ENCODE measurements around the gene SMG5.
"Not testable (repeated sequence)": the region's sequence is repeated elsewhere in the genome, so short reads cannot be mapped to it uniquely, and the experiment has no call there.

The SMG5 gene

DNA sequence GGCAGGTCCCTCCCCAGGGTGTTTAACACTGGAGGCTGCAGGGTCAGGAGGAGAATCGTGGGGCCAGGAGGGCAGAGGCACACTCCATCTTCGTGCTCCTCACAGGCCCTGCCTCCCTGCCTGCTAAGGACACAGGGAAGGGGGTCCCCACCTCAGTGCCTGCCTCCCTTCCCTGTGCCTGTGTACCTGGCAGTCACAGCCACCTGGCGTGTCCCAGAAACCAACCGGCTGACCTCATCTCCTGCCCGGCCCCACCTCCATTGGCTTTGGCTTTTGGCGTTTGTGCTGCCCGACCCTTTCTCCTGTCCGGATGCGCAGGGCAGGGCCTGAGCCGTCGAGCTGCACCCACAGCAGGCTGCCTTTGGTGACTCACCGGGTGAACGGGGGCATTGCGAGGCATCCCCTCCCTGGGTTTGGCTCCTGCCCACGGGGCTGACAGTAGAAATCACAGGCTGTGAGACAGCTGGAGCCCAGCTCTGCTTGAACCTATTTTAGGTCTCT lies 41.3 kb downstream of the SMG5 start:
- DNase-seq = no peak

DNA sequence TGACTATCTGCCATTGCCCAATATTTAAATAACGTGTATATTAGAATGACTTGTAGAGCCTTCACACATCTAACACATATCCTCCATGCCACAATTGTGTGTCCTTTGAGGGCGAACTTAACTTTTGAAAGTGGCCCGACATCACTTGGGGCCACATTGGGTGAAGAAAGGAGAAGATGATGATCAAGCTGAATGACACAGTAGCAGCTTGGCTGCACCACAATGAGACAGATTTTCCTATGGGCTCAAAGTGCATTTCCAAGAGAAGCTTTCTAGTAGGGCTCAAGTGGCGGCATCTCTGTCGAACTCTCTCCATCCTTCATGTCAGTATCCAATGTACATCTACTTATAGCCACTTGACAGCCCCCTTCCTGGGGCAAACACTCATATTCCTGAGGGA lies 44.4 kb downstream of the SMG5 start:
- DNase-seq = no peak

DNA sequence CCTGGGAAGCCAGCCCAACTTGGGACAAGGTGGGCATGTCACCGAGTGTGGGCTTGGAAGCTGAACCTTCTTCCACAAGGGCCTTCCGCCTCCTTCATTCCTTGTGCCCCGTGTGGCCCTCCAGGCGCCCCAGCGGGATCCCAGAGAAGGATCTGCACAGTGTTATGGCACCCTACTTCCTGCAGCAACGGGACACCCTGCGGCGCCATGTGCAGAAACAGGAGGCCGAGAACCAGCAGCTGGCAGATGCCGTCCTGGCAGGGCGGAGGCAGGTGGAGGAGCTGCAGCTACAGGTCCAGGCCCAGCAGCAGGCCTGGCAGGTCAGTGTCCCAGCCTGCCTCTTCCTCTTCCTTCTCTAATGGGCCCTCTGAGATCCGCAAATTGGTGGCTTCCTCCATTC lies 46.5 kb downstream of the SMG5 start:
- DNase-seq = no peak

DNA sequence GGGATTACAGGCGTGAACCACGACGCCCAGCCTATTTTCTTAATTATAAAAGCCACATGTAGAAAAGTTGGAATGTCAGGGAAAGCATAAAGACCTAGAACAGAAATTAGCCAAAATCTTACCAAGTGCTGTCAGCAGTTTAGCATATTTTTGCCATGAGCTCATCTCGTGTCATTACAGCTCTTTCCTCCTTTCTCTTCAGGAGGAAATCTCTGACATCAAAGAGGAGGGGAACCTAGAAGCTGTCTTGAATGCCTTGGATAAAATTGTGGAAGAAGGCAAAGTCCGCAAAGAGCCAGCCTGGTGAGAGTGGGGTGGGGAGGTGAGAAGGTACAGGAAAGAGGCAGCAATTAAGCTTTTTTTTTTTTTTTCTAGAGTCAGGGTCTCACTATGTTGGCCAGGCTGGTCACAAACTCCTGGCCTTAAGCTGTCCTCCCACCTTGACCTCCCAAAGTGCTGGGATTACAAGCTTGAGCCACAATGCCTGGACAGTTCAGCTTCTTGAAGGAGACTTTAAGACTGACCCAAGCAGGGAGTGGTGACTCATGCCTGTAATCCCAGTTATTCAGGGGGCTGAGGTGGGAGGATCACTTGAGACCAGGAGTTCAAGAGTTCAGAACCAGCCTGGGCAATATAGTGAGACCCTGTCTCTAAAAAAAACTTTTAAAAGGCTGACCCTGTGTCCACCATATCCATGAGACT lies 49.0 kb downstream of the SMG5 start:
- DNase-seq = no peak

DNA sequence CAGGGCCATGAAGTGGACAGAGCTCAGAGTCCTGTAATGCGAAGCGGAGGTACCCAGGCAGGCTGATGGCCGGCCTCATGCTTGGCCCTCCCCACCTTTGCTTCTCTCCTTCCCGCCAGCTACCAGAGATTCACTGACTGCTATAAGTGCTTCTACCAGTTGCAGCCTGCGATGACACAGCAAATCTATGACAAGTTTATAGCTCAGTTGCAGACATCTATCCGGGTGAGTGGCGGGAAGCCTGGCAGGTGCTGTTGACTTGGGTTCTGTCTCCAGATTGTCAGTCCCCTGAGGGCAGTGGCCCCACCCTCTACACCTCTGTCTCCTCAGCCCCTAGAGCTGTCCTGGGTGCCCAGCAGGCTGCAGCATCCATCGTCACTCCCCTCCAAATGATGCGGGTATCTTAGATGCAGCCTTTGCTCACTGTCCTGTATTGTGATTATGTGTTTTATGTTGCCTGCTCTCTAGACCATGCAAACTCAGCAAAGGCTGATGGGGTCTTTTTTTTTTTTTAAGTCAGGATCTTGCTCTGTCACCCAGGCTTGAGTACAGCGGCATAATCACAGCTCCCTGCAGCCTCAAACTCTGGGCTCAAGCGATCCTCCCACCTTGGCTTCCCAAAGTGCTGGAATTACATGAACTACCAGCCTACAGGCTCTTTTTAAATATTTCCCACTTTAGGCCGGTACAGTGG lies 50.3 kb downstream of the SMG5 start:
- DNase-seq = no peak

DNA sequence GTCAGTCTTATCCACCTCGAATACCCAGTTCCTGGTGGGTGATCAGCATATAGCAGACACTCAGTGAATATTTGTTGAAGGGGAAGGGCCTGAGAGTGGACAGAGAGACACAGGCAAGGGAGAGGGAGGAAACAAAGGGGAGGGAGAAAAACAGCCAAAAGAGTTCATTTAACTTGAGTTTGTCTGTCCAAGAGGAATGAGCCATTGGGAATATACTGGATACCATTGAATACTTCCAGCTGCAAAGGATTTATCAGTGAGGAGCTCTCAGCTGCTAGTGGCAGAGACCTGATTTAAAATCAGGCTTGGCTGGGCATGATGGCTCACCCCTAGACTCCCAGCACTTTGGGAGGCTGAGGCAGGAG lies 52.2 kb downstream of the SMG5 start:
- no peak for DNase-seq

DNA sequence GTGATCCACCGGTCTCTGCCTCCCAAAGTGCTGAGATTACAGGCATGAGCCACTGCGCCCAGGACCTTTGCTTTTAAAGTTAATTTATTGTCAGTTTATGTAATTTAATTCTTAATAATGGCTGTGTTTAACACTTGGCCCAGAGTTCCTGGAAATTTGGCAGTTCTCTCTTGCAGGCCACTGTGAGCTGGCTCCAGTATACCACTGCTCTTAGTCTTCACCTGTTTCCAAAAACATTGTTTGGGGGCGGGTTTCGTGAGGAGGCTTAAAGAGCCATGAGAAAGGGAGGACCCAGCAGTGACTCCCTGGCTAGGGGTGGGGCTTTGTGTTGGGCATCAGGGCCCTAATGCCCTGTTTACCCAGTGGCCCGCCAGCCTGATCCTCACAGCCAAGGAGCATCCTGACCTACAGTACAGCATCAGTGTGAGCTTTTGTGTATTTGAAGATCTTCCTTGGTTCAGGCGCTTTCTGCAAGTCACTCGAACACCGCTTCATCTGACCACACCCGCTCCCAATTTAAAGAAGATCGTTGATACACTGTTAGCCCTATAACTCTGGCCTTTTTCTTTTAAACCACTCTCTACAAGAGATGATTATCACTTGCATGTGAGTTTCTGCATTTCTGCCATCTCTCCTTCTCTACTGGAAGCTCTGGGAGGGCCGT lies 52.7 kb downstream of the SMG5 start:
- DNase-seq = no peak

DNA sequence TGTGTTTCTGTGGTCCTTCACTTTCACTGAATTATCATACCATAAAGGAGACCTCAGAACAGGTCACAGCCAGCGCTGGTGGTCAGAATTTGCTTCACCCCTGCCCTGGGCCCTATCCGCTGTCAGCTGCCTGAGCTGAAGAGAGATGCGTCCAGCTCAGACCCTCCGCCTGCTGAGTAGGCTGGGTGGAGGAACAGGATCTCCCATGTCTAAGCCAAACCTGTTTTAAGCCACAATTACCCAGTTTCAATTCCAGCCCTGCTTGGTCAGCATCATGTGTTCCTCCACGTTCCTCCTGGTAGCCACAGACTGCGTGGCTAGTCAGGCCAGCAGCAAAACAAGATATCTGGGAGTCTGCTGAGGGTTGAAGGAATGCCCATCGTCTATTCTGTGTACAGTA lies 54.1 kb downstream of the SMG5 start:
- DNase-seq = no peak

DNA sequence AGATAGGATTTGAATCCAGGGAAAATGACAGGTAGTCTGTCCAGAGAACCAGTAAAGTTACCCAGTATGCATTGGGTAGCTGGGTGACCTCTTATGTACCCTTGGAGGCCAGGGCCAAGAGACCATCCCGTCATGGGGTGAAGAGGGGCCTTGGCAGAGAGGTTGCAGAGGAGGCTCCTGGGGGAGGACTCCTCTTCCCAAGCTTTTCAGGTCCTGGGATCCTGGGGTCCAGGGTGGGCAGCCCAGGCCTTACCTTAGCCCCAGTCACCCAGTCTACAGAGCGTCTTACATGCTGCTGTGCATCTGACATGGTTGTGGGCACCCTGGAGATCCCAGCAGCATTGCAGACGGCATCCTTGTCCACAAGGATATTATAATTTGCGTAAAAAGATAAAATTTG lies 55.8 kb downstream of the SMG5 start:
- DNase-seq = no peak

DNA sequence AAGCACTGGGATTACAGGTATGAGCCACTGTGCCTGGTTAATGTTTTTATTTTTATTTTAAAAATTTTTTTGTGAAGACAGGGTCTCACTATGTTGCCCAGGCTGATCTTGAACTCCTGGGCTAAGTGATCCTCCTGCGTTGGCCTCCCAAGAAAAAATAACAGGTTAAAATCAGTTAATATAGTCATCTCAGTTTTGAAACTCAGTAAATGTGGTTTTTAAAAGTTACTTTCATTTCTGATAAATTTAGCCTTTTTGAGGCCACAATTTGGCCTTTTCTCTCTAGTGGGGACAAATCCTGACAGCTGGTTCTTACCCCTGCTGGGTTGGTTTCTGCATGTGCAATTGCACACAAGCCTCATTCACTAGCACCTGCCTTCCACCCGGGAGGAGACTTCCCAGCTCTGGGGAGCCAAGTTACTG lies 56.5 kb downstream of the SMG5 start:
- no peak for DNase-seq

DNA sequence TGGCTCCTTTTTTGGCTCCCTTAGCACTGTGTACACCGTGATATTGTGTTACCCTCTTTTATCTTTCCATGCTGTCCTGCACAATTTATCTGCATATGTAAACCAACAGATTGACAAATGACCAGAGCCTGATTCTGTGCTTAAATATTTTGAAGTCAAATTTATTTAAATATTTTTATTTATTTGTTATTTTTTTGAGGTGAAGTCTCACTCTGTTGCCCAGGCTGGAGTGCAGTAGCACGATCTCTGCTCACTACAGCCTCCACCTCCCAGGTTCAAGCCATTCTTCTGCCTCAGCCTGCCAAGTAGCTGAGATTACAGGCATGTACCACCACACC lies 57.0 kb downstream of the SMG5 start:
- DNase-seq = no peak

DNA sequence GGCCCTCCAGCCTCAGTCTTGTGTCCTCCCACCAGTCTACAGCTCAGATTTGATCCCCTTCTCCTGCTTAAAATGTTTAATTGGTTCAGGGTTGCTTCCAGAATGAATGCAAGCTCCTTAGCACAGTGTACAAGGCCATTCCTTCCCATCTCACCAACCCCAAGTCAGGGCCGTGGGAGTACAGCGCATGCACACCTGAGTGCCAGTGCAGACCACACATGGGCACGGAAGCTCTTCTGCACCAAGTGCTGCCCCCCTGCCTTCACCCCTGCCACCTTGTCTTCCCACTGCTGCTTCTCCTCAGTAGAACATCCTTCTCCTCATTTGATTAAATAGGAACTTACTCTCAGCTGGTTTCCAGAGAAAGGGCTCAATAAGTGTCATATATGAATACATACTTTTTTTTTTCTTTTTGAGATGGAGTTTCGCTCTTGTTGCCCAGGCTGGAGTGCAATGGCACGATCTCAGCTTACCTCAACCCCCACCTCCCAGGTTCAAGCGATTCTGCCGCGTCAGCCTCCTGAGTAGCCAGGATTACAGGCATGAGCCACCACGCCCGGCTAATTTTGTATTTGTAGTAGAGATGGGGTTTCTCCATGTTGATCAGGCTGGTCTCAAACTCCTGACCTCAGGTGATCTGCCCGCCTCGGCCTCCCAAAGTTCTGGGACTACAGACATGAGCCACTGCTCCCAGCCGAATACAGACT lies 60.5 kb downstream of the SMG5 start:
- no peak for DNase-seq

DNA sequence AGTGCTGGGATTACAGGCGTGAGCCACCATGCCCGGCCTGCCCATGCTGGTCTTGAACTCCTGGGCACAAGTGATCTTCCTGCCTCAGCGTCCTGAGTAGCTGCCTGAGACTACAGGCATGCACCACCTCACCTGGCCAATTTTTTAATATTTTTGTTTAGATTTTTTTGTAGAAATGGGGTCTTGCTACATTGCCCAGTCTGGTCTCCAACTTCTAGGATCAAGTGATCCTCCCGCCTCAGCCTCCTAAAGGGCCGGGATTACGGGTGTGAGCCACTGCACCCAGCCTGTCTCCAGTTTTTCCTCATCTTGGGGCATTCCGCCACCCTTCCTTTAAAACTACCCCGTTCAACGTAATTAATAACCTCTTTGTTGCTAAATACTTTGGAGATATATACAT lies 62.4 kb downstream of the SMG5 start:
- no peak for DNase-seq

DNA sequence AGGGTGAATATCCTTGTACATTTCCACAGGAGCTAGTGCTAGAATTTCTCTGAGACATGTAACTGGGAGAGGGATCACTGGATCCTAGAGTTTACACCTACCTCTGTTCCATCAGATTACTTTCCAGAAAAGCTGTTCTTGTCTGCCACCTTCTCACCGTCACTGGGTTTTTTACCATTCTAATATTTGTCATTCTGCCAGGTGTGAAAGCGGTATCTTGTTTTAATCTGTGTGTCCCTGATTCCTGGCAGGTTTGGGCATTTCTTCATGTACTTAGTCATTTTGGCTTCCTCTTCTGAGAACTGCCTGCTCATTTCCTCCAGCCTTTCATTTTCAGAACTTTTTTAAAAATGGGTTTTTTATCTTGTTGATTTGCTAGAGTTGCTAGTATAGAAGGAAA lies 64.8 kb downstream of the SMG5 start:
- no peak for DNase-seq

DNA sequence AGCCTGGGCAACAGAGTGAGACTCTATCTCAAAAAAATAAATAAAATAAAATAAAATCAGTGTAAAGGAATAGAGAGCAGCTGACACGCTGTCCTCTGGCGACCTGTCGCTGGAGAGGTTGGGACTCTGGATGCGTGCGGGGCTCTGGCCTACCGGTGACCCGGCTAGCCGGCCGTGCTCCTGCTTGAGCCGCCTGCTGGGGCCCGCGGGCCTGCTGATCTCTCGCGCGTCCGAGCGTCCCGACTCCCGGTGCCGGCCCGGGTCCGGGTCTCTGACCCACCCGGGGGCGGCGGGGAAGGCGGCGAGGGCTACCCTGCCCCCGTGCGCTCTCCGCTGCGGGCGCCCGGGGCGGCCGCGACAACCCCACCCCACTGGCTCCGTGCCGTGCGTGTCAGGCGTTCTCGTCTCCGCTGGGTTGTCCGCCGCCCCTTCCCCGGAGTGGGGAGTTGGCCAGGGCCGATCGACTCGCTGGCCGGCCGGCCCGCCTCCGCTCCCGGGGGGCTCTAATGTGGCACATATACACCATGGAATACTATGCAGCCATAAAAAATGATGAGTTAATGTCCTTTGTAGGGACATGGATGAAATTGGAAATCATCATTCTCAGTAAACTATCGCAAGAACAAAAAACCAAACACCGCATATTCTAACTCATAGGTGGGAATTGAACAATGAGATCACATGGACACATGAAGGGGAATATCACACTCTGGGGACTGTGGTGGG lies 66.1 kb downstream of the SMG5 start:
- DNase-seq = not testable (repeated sequence)

DNA sequence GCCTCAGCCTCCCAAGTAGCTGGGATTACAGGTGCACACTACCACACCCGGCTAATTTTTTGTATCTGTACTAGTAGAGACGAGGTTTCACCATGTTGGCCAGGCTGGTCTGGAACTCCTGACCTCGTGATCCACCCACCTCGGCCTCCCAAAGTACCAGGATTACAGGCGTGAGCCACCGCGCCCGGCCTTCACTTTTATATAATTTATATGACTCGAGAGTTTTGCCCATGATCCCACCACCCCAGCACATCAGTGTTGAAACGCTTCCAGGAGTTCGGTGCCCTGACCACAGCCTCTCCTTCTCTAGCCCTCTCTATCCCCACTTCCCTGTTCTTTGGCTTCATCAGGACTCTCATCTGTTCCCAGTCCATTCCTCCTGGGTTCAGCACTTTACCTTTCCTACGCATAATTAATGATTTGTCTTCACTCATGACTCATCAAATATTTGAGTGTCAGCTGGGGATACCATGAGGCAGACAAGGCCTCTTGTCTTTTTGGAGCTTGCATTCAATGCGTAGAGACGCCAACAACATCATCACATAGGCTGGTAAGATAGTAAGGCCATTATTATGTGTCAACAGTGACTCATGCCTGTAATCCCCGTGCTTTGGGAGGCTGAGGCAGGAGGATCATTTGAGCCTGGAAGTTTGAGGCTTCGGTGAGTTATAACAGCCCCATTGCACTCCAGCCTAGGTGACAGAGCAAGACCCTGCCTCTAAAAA lies 68.4 kb downstream of the SMG5 start:
- no peak for DNase-seq

DNA sequence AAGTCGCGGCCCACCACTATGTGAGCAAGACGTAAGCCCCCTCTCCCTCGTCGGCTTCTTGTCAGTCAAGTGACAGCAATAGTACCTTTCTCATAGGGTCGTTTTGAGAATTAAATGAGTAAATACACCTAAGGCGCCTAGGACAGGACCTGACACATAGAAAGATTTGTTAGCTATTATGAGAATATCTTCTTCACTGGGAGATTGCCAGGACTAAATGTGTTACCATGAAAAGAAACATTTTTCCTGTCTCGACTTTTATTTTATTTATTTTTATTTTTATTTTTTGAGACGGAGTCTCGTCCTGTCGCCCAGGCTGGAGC lies 69.0 kb downstream of the SMG5 start:
- no peak for DNase-seq

DNA sequence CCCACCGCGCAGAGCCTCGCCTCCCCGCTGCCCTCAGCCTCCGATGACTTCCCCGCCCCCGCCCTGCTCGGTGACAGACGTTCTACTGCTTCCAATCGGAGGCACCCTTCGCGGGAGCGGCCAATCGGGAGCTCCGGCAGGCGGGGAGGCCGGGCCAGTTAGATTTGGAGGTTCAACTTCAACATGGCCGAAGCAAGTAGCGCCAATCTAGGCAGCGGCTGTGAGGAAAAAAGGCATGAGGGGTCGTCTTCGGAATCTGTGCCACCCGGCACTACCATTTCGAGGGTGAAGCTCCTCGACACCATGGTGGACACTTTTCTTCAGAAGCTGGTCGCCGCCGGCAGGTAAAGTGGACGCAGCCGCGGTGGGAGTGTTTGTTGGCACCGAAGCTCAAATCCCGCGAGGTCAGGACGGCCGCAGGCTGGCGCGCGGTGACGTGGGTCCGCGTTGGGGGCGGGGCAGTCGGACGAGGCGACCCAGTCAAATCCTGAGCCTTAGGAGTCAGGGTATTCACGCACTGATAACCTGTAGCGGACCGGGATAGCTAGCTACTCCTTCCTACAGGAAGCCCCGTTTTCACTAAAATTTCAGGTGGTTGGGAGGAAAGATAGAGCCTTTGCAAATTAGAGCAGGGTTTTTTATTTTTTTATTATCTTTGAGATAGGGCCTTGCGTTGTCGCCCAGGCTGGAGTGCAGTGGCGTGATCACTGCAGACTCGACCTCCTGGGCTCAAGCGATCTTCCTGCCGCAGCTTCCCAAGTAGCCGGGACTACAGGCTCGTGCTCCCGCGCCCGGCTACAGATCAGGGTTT lies 69.6 kb downstream of the SMG5 start, which contains the start of gene PMF1:
PMF1 (plus strand) TSS at position 175 of the 811 bp plus-strand sequence; CDS start at position 184, 9 bp downstream.
- DNase-seq = peak; percentile 99

DNA sequence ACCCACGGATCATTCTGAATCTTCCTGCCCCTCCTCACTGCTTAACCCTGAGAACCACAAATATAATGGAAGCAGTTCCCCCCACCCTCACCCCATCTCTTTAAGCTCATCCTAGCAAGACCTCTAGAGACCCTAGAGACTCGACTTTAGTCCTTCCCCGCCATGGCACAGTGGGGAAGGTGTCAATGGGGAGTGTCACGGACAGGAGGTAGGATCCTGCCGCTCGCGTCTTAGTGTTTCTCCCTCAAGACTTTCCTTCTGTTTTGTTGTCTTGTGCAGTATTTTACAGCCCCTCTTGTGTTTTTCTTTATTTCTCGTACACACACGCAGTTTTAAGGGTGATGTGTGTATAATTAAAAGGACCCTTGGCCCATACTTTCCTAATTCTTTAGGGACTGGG lies 70.5 kb downstream of the SMG5 start:
- no peak for DNase-seq

DNA sequence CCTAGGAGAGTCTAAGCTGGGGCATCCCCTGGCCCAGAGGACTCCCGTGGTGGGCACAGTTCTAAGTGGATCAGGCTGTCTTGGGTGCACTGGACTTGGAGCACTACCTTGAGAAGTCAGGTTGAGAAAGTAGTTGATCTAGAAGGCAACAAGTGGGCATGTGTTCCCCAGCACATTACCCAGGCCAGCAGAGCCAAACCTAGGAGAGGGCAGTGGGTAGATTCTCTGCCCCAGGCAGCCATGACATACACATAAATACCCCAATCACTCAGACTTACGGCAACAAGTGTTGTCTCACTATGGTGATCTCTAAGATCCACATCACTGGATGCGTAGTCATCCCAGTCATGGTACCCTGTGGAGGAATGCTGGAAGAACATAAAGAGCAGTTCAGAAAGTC lies 71.4 kb downstream of the SMG5 start:
- no peak for DNase-seq

DNA sequence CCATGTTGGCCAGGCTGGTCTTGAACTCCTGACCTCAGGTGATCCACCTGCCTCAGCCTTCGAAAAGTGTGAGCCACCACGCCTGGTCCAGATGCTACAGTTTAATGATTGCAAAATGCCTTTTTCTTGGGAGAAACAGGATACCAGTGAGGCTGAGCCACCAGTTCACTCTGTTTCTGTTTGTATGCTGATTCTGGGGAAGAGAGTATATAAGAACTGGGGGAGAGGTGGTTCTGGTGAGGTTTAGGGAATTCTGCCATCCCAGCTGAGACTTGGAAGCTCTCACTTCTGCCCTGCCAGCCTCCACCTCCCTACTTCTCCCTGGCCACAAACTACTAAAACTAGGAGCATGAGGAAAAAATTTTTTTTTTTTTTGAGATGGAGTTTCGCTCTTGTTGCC lies 77.9 kb downstream of the SMG5 start:
- DNase-seq = no peak
